GM12865 (cell line): Measurements from ENCODE around the gene C1RL.
"Not testable (repeated sequence)": the region's sequence is repeated elsewhere in the genome, so short reads cannot be mapped to it uniquely, and the experiment has no call there.

ENCODE experiments used
- DNase-seq: peaks from one replicate; pipeline ENCODE4 v3.0.0; 2010; ENCODE audit warnings: low read depth
- H3K4me3 ChIP-seq: 2 replicates; pipeline ENCODE4 v1.5.1; 2011; ENCODE audit warnings: mild to moderate bottlenecking, low read depth, low read length, control low read depth
- TF ChIP-seq, protein P1 (sequence below): IDR thresholded peaks from 2 replicates; pipeline ENCODE4 v1.5.1; 2011; ENCODE audit warnings: low read length, control low read depth, low read depth, inconsistent platforms; ENCODE audit not compliant: insufficient read depth; ENCODE audit errors: missing control alignments

C1RL gene

DNA sequence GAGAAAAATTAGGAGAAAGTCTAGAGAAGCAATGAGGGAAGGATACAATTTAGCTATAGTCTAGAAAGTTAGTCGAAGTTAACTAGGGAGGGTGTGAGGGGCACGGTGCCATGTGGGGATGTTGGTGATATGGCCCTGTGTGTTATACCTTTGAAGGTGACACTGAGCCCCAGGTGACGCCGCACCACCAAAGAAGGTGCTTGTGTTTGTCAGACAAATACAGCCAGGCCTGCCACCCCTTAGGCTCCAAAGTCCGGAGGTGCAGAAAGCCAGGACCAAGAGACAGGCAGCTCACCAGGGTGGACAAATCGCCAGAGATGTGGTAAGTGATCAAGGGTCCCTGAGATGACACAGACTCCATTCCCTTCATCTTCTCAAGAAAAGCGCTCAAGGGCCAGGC, 47.4 kb downstream of the C1RL start:
- DNase-seq, result no peak
- TF ChIP-seq, protein P1, sequence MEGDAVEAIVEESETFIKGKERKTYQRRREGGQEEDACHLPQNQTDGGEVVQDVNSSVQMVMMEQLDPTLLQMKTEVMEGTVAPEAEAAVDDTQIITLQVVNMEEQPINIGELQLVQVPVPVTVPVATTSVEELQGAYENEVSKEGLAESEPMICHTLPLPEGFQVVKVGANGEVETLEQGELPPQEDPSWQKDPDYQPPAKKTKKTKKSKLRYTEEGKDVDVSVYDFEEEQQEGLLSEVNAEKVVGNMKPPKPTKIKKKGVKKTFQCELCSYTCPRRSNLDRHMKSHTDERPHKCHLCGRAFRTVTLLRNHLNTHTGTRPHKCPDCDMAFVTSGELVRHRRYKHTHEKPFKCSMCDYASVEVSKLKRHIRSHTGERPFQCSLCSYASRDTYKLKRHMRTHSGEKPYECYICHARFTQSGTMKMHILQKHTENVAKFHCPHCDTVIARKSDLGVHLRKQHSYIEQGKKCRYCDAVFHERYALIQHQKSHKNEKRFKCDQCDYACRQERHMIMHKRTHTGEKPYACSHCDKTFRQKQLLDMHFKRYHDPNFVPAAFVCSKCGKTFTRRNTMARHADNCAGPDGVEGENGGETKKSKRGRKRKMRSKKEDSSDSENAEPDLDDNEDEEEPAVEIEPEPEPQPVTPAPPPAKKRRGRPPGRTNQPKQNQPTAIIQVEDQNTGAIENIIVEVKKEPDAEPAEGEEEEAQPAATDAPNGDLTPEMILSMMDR, result no peak
- H3K4me3 ChIP-seq, result no peak overlapping the region

DNA sequence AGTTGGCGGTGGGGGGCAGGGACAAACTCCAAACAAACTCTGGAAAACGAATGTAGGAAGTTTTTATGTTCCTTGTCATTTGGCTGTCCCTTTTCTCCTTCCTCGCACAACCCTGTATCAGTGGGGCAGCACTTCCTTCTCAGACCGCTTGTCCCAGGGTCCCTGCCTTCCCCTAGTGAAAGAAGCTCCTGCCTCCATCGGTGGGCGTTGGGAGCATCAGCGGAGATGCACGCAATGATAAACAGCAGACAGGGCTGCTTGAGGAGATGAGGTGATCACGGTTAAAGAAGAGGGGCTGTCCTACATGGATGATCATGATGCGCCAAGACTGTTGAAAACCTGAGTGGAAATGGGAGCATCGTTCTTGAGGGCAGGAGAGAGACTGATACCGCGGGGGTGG, 47.9 kb downstream of the C1RL start:
- DNase-seq, result no peak
- TF ChIP-seq, protein P1, result no peak
- no peak overlapping the region for H3K4me3 ChIP-seq

DNA sequence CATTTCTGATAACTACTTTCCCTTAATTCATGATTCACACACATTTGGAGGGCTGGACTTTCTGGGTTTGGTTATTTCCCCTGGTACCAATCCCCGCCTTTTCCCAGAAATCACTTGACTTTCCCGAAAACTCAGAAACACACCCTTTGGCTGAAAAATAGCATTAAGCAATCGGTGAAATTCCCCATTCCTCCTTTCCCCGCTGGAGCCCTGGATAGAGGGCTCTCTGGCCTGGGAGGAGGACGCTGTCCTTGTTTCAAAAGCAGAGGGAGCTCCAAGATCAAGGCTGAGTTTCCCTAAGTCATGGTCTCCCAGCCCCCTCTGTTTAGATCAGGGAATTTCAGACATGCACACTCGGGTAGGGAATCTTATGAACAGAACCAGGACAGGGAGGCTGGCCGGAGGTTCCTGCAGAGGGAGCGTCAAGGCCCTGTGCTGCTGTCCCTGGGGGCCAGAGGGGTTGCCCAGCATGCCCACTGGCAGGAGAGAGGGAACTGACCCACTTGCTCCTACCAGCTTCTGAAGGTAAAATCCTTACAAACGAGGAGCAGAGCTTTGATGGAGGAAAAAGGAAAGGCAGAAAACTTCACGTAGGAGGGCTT, 48.6 kb downstream of the C1RL start, which contains the start of gene C1S:
Gene C1S, plus strand, starts transcription at position 366 of the 602 bp plus-strand sequence. CDS start 1,195 bp downstream, outside the sequence.
- no peak within 1 kb of the TSS for H3K4me3 ChIP-seq
- TF ChIP-seq, protein P1, result no peak
- DNase-seq, result no peak

DNA sequence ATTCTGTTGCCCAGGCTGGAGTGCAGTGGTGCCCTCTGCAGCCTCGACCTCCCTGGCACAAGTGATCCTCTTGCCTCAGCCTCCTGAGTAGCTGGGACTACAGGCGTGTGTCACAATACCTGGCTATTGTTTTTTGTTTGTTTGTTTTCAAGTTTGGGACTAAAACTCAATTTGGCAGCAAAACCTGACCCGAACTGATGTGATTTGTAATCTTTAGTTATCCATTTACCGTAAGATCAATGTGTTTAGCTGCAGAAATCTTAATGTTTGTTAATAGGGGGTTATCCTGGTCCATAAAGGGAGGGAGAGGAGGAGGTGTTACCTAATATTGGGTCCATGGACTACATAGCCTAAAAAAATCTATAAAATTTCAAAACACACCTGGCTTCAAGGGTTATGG, 49.2 kb downstream of the C1RL start:
- no peak overlapping the region for H3K4me3 ChIP-seq
- DNase-seq, result no peak
- TF ChIP-seq, protein P1, result no peak

DNA sequence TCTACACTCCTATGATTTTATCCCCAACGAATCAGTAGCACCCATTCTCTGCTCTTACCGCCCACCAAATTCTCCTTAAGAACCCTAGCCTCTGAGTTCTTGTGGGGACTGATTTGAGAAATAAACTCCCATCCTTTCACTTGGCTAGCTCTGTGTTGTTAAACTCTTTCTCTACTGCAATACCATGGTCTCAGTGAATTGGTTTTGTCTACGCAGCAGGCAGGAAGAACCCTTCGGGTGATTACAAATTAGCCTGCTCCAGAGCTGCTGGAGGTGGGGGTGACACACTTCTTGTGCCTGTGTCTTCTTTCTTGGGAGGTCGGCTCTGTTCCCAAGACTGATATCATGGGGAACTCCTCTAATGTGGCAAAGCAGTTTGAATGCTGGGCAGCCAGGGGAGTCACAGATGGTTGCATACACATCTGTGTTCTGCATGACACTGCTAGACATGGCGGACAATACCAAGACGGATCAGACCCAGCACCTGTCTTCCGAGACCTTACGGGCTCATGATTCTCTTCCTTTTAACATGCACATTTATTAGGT, 50.1 kb downstream of the C1RL start:
- H3K4me3 ChIP-seq, result no peak overlapping the region
- TF ChIP-seq, protein P1, result no peak
- DNase-seq, result no peak

DNA sequence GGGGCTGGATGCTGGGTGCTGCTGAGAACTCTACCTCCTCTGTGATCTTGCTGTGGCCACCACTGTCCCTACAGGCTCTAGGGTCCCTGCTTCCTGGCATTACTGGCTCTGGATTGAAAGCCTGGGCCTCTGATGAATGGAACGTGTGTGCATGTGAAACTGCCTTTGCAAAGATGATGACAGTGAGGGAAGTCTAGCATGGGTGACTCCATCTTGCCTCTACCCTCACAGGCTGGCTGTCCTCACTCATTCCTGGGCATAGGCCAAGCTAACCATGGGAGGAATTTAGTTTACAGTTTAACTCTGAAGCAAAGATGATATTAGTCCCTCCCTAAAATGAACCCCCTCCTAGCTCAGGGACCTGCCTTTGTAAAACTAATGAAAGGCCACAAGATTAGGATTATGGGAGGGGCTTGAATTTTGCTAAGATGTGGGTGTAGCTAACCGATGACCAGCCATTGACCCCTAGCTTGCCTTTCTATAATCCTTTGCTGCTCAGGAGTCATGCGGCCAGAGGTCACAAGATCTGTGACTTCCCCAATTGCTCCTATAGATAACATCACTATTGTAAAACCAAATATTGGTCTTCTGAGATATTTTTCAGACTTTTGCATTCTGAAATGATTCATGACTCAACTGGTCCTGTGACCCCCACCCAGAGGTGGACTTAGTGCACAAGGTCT, 50.7 kb downstream of the C1RL start:
- TF ChIP-seq, protein P1, result no peak
- H3K4me3 ChIP-seq, result no peak overlapping the region
- DNase-seq, result no peak

DNA sequence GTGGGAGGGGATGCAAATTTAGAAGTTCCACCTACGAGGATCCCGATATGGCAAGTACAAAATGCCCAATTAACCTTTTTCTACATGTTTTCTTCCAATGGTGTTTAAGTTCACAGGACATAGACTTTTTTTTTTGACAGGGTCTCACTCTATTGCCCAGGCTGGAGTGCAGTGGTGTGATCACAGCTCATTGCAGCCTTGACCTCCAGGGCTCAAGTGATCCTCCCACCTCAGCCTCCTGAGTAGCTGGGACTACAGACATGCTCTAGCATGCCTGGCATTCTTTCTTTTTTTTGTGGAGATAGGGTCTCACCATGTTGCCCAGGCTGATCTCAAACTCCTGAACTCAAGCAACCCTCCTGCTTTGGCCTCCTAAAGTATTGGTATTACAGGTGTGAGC, 53.3 kb downstream of the C1RL start:
- H3K4me3 ChIP-seq, DNase-seq: not testable (repeated sequence)
